GM21381 (cell line): ENCODE measurements around the gene S100A5.
"Not testable (repeated sequence)": the region's sequence is repeated elsewhere in the genome, so short reads cannot be mapped to it uniquely, and the experiment has no call there.

Experiments
- ATAC-seq: cut with Tn5 transposase; IDR thresholded peaks from one replicate; pipeline ENCODE4 v1.9.1; 2021; ENCODE audit warnings: mild to moderate bottlenecking, moderate library complexity; ENCODE audit not compliant: unreplicated experiment

The S100A5 gene

GRCh38 chr1:153540394-153541361, at the start of gene S100A5:
TSS of gene S100A5 (minus strand) at chr1:153540934. CDS start at chr1:153540191, 743 bp downstream.
- ATAC-seq, result no peak

GRCh38 chr1:153588482-153588881, 47.7 kb upstream of the S100A5 start:
- no peak for ATAC-seq

GRCh38 chr1:153588033-153588432, 47.3 kb upstream of the S100A5 start:
- ATAC-seq, result not testable (repeated sequence)

- ATAC-seq, result no peak
Observed at GRCh38 chr1:153587314-153587713, 46.6 kb upstream of the S100A5 start.

GRCh38 chr1:153586347-153586746, 45.6 kb upstream of the S100A5 start:
- no peak for ATAC-seq

- ATAC-seq, result no peak
Observed at GRCh38 chr1:153585006-153585405, 44.3 kb upstream of the S100A5 start.

GRCh38 chr1:153583976-153584375, 43.2 kb upstream of the S100A5 start:
- ATAC-seq, result no peak

GRCh38 chr1:153583514-153583913, 42.8 kb upstream of the S100A5 start:
- not testable (repeated sequence) for ATAC-seq

GRCh38 chr1:153582836-153583235, 42.1 kb upstream of the S100A5 start:
- not testable (repeated sequence) for ATAC-seq

GRCh38 chr1:153578936-153579335, 38.2 kb upstream of the S100A5 start:
- no peak for ATAC-seq

GRCh38 chr1:153578490-153578889, 37.8 kb upstream of the S100A5 start:
- no peak for ATAC-seq

GRCh38 chr1:153577624-153578051, 36.9 kb upstream of the S100A5 start:
- no peak for ATAC-seq

- no peak for ATAC-seq
Observed at GRCh38 chr1:153577138-153577537, 36.4 kb upstream of the S100A5 start.

GRCh38 chr1:153575497-153575896, 34.8 kb upstream of the S100A5 start:
- not testable (repeated sequence) for ATAC-seq

GRCh38 chr1:153575081-153575491, 34.4 kb upstream of the S100A5 start:
- ATAC-seq, result not testable (repeated sequence)

- no peak for ATAC-seq
Observed at GRCh38 chr1:153573351-153573750, 32.6 kb upstream of the S100A5 start.

GRCh38 chr1:153572569-153573015, 31.9 kb upstream of the S100A5 start:
- no peak for ATAC-seq

- ATAC-seq, result no peak
Observed at GRCh38 chr1:153571706-153572105, 31.0 kb upstream of the S100A5 start.

GRCh38 chr1:153570874-153571273, 30.1 kb upstream of the S100A5 start:
- no peak for ATAC-seq

GRCh38 chr1:153569465-153569864, 28.7 kb upstream of the S100A5 start:
- no peak for ATAC-seq

GRCh38 chr1:153568367-153569099, 27.8 kb upstream of the S100A5 start:
- ATAC-seq, result no peak
